GM10248 (cell line): ENCODE data around the gene ABCB10.

Experiments
- CTCF ChIA-PET: fragments of 300-600 bp; sonication (Branson Sonifier 250); formaldehyde crosslinking; extraction: SDS; loops from one replicate; lab custom pipeline; 2021; ENCODE audit warnings: antibody characterized with exemption; lab: Yijun Ruan, JAX
- POLR2A ChIA-PET: fragments of 350-650 bp; sonication (Branson Sonifier 250); formaldehyde crosslinking; extraction: SDS; loops from one replicate; lab custom pipeline; 2020; ENCODE audit warnings: antibody characterized with exemption; lab: Yijun Ruan, JAX
- DNase-seq: peaks from one replicate; pipeline ENCODE4 v3.0.0; 2012; ENCODE audit errors: extremely low spot score
- TF ChIP-seq, protein P1 (sequence below): IDR thresholded peaks from 2 replicates; pipeline ENCODE4 v1.5.1; 2012; ENCODE audit warnings: mild to moderate bottlenecking, low read depth; ENCODE audit errors: extremely low read depth, missing control alignments, control extremely low read depth

The ABCB10 gene

DNA sequence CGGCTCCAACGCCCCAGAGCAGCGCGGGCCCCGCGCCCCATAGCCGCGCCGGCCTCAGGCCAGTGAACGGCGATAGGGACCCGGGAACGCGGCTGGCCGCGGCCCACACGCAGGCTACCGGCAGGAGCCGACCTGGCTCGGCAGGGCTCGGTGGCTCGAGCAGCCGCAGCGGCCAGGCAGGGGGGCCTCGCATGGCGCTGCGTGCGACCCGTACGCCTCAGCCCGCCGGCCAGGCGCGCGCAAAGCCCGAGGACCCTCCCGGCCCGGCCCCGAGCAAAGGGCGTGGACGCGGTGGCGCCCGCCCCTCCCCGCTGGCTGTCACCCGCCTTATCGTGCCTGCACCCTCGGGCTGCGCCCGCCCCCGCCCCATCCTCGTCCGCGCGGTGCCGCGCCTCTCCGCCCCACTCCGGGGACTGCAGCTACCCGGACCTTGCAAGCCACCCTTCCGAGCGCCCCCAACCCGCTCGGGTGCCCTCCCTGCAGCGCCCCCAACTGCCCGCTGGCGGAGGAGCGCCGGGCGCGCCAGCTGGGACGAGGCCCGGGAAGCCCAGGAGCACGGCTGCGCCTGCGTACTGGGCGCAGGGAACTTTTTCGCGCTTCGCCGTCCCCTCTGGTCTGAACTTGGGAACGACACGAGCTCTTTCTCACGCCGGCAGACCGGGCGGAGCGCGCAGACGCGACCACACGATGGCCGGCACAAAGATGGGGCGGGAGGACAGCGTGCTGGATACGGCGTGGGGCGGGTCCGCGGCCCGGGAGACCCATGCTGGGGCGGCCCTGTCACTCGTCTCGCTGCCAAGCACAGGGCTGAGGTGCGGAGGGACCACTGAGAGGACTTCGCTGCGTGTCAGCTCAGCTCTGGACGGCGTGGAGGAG is at the start of gene ABCB10:
ABCB10 (minus strand) TSS at position 248 of the 876 bp plus-strand sequence; CDS start at position 193, 55 bp downstream.
- DNase-seq: peak; percentile 97
- POLR2A ChIA-PET: interaction anchor here (0.9 kb wide), 1 partner anchor 551 kb away, joined by 4 read pairs; no protein-coding TSS in a partner anchor
- CTCF ChIA-PET: interaction anchor here (0.7 to 2.9 kb wide), 29 partner anchors 10 to 551 kb away, joined by 3 to 20 read pairs (median 4); partner anchors contain the start of gene NUP133
- TF ChIP-seq, protein P1, sequence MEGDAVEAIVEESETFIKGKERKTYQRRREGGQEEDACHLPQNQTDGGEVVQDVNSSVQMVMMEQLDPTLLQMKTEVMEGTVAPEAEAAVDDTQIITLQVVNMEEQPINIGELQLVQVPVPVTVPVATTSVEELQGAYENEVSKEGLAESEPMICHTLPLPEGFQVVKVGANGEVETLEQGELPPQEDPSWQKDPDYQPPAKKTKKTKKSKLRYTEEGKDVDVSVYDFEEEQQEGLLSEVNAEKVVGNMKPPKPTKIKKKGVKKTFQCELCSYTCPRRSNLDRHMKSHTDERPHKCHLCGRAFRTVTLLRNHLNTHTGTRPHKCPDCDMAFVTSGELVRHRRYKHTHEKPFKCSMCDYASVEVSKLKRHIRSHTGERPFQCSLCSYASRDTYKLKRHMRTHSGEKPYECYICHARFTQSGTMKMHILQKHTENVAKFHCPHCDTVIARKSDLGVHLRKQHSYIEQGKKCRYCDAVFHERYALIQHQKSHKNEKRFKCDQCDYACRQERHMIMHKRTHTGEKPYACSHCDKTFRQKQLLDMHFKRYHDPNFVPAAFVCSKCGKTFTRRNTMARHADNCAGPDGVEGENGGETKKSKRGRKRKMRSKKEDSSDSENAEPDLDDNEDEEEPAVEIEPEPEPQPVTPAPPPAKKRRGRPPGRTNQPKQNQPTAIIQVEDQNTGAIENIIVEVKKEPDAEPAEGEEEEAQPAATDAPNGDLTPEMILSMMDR: peak; percentile 88

DNA sequence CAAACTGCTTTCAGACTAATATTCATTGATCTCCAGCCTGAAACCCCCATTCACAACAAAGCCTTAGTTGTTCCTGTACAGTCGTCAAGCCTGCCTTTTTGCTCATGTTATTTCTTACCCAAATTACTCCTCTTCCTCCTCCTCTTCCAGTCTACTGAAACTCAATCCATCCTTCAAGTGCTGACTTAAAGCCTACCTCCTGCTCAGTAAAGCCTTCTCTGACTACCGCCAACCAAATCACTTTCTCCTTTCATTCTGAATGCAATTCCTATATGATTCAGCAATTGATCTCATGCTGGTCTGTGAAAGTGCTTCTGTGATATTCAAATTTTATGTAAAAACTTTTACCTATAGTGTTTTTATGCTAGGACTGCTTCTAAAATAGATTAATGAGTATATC is 48.9 kb upstream of the ABCB10 start:
- DNase-seq: no peak
- CTCF ChIA-PET: no interaction called here
- TF ChIP-seq, protein P1: no peak
- POLR2A ChIA-PET: no interaction called here

DNA sequence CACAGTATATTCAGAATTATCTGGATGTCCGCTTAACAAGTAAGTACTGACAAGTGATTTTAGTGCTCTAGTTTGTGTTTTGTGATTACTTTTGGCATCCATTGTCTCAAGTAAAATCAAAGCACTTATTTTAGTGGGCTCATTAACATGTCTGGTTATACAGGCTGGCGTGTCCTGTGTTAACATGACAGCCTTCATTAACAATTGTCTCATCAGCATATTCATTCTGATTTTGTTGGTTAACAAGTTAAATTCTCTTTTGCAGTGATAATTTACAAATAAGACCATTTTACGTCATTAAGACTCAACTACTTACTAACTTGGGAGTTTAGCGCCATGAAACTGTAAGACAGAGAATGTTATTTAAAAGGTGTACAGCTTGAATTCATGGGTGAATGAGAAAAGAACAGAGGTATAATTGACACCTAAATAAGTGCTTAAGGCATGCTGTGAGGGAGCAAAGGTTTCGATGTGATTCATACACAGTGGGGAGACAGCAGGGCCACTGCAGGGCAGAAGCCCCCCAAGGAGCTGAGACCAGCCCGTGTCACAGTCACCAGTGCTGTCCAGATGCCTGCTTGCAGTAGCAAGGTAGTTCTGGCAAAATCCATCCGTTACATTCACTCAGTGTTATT is 45.0 kb upstream of the ABCB10 start:
- no peak for DNase-seq
- POLR2A ChIA-PET: no interaction called here
- TF ChIP-seq, protein P1: no peak
- CTCF ChIA-PET: no interaction called here

DNA sequence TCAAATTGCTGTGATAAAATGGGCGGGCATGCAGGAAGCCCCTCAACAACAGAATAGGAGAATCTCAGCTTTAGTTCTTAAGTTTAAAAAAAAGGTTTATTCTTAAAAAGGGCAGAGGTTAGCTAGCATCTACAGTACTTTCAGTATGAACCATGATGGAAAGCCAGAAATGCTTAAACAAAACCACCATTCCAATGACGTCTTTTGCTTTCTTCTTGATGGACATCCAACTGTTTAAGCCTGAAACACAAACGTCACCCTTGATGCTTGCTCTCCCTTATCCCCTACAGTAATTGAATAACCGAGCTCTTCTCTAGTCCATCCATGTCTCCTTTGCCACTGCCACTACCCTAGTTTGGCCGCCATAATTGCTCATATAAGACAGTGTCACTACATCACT is 41.7 kb upstream of the ABCB10 start:
- POLR2A ChIA-PET: no interaction called here
- DNase-seq: no peak
- TF ChIP-seq, protein P1: no peak
- CTCF ChIA-PET: interaction anchor here (0.9 to 2.8 kb wide), 7 partner anchors 9 to 373 kb away, joined by 3 to 8 read pairs (median 3); partner anchors contain the start of genes TAF5L and URB2

DNA sequence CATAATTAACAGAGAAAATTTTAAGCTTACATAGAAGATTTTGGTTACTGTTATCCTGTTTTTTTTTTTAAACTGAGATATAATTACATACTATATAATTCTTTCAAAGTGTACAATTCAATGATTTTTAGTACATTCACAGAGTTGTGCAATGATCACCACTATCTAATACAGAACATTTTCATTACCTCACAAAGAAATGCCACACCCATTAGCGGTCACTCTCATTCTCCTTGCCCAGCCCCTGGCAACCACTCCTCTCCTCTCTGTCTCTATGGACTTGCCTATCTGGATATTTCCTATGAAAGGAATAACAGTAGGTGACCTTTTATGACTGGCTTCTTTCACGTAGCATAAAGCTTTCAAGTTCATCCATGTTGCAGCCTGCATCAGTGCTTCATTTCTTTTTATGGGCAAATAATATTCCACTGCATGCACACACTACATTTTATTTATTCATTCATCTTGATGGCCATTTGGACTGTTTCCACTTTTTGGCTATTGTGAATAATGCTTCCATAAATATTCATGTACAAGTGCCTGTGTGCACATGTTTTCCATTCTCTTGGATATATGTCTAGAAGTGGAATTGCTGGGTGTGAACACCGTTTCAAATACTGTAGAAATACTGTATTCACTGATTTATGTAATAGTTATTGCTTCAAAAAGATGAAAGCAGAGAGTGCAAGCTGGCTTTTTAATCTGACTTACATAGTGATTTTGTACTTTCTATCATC is 40.9 kb upstream of the ABCB10 start:
- CTCF ChIA-PET: interaction anchor here (1.3 to 1.7 kb wide), 3 partner anchors 8 to 372 kb away, joined by 3 to 5 read pairs (median 4); no protein-coding TSS in a partner anchor
- POLR2A ChIA-PET: no interaction called here
- TF ChIP-seq, protein P1: no peak
- DNase-seq: no peak

DNA sequence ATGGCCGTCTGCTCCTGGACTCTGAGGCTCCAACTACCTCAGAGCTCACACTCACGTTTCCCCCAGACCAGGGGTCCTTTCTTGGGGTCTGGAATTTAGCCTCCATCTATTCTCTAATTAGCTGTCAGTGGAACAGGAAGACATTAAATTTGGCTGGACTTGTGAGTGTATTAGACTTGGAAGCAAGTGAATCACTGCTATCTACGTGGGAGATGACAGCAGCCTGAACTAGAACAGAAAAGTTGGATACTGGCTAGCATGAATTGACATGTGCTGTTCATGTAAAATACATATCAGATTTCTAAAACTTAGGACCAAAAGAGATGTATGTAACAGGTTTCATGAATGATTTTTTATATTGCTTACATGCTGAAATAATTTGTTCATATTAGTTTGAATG is 39.4 kb upstream of the ABCB10 start:
- TF ChIP-seq, protein P1: no peak
- no peak for DNase-seq
- POLR2A ChIA-PET: no interaction called here
- CTCF ChIA-PET: interaction anchor here (2.6 kb wide), 1 partner anchor 19 kb away, joined by 6 read pairs; no protein-coding TSS in a partner anchor
